Measurements from ENCODE around the gene ZNF787. TPM values are rescaled to one million over a fixed set of nuclear protein-coding genes. Genes with fewer than 3 reads are reported as not detected.
A peak's percentile ranks its signal among the peaks of the same experiment; 100 is the strongest.

Gene ZNF787
- total and polyA plus RNA-seq, 2 of the 13 experiments (the other 11 are each of a cell fraction or from before 2014, with no cell fraction given): 15.1 to 42.8 TPM

DNA sequence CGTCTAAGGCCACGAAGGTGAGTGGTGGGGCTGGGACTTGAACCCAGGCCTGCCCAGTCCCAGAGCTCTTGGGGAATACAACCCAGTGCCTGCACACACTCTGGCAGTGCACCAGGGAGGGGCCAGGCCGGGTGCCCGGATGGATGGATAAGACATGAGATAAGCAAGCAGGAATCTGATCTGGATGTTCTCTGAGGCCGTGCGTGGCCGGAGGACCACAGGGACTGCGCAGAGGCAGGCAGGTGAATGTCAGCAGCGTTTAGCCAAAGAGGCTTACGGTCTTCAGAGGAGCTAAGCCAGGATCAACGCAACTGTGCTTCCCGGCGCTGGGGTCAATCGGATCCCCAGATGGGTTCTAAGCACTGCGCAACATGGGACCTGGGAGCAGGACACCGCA, 1.5 kb downstream of the ZNF787 start (continued):
- TF ChIP-seq PAX8 (CRISPR knock-in tag; IDR thresholded peaks at IDR 0.05; ENCODE audit: borderline replicate concordance) (0 out of 2 replicates have a peak, but pooled peaks have one; percentile 3), RNF2 (conservative IDR thresholded peaks at IDR 0.05; ENCODE audit: low read depth) (no peak), SYNCRIP (IDR thresholded peaks at IDR 0.05; ENCODE audit: insufficient read depth, low read depth, low read length) (no peak), CSRNP1 (CRISPR knock-in tag; IDR thresholded peaks at IDR 0.05) (no peak), MTA3 (CRISPR knock-in tag; IDR thresholded peaks at IDR 0.05) (no peak), IRX3 (CRISPR knock-in tag; IDR thresholded peaks at IDR 0.05; ENCODE audit: borderline replicate concordance, low read depth) (no peak), KDM3A (CRISPR knock-in tag; IDR thresholded peaks at IDR 0.05; ENCODE audit: low read depth) (no peak), PHF8 (CRISPR knock-in tag; IDR thresholded peaks at IDR 0.05) (no peak), NBN (conservative IDR thresholded peaks at IDR 0.05) (no peak), MED1 (CRISPR knock-in tag; IDR thresholded peaks at IDR 0.05) (no peak), ZFY (CRISPR knock-in tag; IDR thresholded peaks at IDR 0.05) (peak; percentile 31; the same call in 1 of the 2 replicates), ZNF879 (CRISPR knock-in tag; IDR thresholded peaks at IDR 0.05) (no peak), POLR2A (IDR thresholded peaks at IDR 0.05; ENCODE audit: insufficient read depth in 1 of 2, low read depth in 2 of 2, low read length in 2 of 2) (peak in 1 of 2 experiments; percentile 54; a peak in 2 of 4 replicates), MXI1 (IDR thresholded peaks at IDR 0.05; ENCODE audit: borderline replicate concordance, low read depth, low read length) (no peak), NRL (CRISPR knock-in tag; IDR thresholded peaks at IDR 0.05; ENCODE audit: borderline replicate concordance) (no peak), HHEX (CRISPR knock-in tag; IDR thresholded peaks at IDR 0.05) (no peak), SMARCE1 (IDR thresholded peaks at IDR 0.05; ENCODE audit: borderline replicate concordance) (no peak), FOSL2 (CRISPR knock-in tag; IDR thresholded peaks at IDR 0.05) (peak; percentile 26; the same call in 1 of the 2 replicates), GTF2F1 (IDR thresholded peaks at IDR 0.05; ENCODE audit: low read length) (no peak), TAF15 (IDR thresholded peaks at IDR 0.05; ENCODE audit: low read depth, low read length, poor library complexity, severe bottlenecking) (no peak), CENPT (CRISPR knock-in tag; IDR thresholded peaks at IDR 0.05; ENCODE audit: low read depth) (no peak; the same call in 1 of the 2 replicates), KDM2A (CRISPR knock-in tag; IDR thresholded peaks at IDR 0.05; ENCODE audit: borderline replicate concordance, low read depth) (no peak; the same call in 1 of the 2 replicates), KDM5B (CRISPR knock-in tag; IDR thresholded peaks at IDR 0.05; ENCODE audit: borderline replicate concordance) (0 out of 2 replicates have a peak, but pooled peaks have one; percentile 1), ZNF136 (CRISPR knock-in tag; IDR thresholded peaks at IDR 0.05; ENCODE audit: low read depth) (no peak), ZNF564 (CRISPR knock-in tag; IDR thresholded peaks at IDR 0.05) (no peak), ZNF326 (CRISPR knock-in tag; IDR thresholded peaks at IDR 0.05; ENCODE audit: borderline replicate concordance) (no peak), TARDBP (CRISPR knock-in tag; IDR thresholded peaks at IDR 0.05) (0 out of 2 replicates have a peak, but pooled peaks have one; percentile 6), SRSF1 (optimal IDR thresholded peaks at IDR 0.05; ENCODE audit: low read depth, low read length) (no peak), ZEB1 (IDR thresholded peaks at IDR 0.05; ENCODE audit: insufficient replicate concordance, low read depth) (peak; percentile 24), KLF11 (CRISPR knock-in tag; IDR thresholded peaks at IDR 0.05) (0 out of 2 replicates have a peak, but pooled peaks have one; percentile 5), ZFP82 (CRISPR knock-in tag; IDR thresholded peaks at IDR 0.05; ENCODE audit: borderline replicate concordance) (no peak), ELF3 (CRISPR knock-in tag; IDR thresholded peaks at IDR 0.05) (no peak)
- TF ChIP-seq, protein P1, sequence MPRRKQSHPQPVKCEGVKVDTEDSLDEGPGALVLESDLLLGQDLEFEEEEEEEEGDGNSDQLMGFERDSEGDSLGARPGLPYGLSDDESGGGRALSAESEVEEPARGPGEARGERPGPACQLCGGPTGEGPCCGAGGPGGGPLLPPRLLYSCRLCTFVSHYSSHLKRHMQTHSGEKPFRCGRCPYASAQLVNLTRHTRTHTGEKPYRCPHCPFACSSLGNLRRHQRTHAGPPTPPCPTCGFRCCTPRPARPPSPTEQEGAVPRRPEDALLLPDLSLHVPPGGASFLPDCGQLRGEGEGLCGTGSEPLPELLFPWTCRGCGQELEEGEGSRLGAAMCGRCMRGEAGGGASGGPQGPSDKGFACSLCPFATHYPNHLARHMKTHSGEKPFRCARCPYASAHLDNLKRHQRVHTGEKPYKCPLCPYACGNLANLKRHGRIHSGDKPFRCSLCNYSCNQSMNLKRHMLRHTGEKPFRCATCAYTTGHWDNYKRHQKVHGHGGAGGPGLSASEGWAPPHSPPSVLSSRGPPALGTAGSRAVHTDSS (CRISPR knock-in tag; conservative IDR thresholded peaks at IDR 0.05): 0 out of 2 replicates have a peak, but pooled peaks have one; percentile 15

All from HepG2 (cell line).